VCaP (cell line): ENCODE measurements around the gene BEGAIN.

ENCODE experiments used
- H3K27ac ChIP-seq: fragments of 450-650 bp; 2 replicates; pipeline ENCODE4 v1.5.1; 2017
- CTCF ChIP-seq: fragments of 450-650 bp; conservative IDR thresholded peaks from 2 replicates; pipeline ENCODE4 v1.5.1; 2017; ENCODE audit warnings: mild to moderate bottlenecking, moderate library complexity

BEGAIN gene

GRCh38 chr14:100556140-100556475 is 31.1 kb downstream of the BEGAIN start:
- TF ChIP-seq CTCF, result no peak
- no peak overlapping the region for H3K27ac ChIP-seq

- TF ChIP-seq CTCF, result no peak
- H3K27ac ChIP-seq, result no peak overlapping the region
These were observed 31.6 kb downstream of the BEGAIN start for GRCh38 chr14:100555436-100556139.

GRCh38 chr14:100554696-100555320 is 32.4 kb downstream of the BEGAIN start:
- no peak overlapping the region for H3K27ac ChIP-seq
- no peak for TF ChIP-seq CTCF

- H3K27ac ChIP-seq, result no peak overlapping the region
- TF ChIP-seq CTCF, result no peak
These were observed 33.0 kb downstream of the BEGAIN start for GRCh38 chr14:100554082-100554677.

- no peak for TF ChIP-seq CTCF
- H3K27ac ChIP-seq, result no peak overlapping the region
These were observed 33.7 kb downstream of the BEGAIN start for GRCh38 chr14:100553471-100553870.

- H3K27ac ChIP-seq, result no peak overlapping the region
- TF ChIP-seq CTCF, result no peak
These were observed 34.6 kb downstream of the BEGAIN start for GRCh38 chr14:100552524-100553125.

GRCh38 chr14:100551056-100551455 is 36.2 kb downstream of the BEGAIN start:
- no peak overlapping the region for H3K27ac ChIP-seq
- TF ChIP-seq CTCF, result no peak
